GM12865 (cell line): ENCODE results near the gene EBF3.

Experiments used
- DNase-seq: peaks from one replicate; pipeline ENCODE4 v3.0.0; 2010; ENCODE audit warnings: low read depth
- H3K4me3 ChIP-seq: 2 replicates; pipeline ENCODE4 v1.5.1; 2011; ENCODE audit warnings: mild to moderate bottlenecking, low read depth, low read length, control low read depth
- TF ChIP-seq, protein P1 (sequence below): IDR thresholded peaks from 2 replicates; pipeline ENCODE4 v1.5.1; 2011; ENCODE audit warnings: low read length, control low read depth, low read depth, inconsistent platforms; ENCODE audit not compliant: insufficient read depth; ENCODE audit errors: missing control alignments

The EBF3 gene

DNA sequence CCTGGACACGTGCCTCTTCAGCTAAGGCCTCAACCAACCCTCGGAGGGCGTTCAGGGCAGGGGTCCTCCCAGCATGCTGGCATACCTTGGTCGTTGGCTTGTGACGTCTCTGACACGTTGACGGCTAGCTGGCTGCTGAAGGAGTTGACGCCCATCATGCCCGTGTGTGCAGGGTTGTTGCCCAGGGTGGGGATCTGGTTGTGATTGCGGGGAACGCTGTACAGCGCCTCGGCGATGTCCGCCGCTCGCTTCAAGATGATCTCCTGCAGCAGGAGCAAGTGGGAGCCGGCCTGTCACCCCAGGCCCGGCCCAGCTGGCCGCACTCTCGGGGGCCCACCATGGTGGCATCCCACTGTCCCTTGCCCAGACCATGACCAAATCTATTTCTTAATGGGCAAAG, 122.0 kb downstream of the EBF3 start:
- H3K4me3 ChIP-seq: no peak overlapping the region
- no peak for DNase-seq
- TF ChIP-seq, protein P1, sequence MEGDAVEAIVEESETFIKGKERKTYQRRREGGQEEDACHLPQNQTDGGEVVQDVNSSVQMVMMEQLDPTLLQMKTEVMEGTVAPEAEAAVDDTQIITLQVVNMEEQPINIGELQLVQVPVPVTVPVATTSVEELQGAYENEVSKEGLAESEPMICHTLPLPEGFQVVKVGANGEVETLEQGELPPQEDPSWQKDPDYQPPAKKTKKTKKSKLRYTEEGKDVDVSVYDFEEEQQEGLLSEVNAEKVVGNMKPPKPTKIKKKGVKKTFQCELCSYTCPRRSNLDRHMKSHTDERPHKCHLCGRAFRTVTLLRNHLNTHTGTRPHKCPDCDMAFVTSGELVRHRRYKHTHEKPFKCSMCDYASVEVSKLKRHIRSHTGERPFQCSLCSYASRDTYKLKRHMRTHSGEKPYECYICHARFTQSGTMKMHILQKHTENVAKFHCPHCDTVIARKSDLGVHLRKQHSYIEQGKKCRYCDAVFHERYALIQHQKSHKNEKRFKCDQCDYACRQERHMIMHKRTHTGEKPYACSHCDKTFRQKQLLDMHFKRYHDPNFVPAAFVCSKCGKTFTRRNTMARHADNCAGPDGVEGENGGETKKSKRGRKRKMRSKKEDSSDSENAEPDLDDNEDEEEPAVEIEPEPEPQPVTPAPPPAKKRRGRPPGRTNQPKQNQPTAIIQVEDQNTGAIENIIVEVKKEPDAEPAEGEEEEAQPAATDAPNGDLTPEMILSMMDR: no peak

- TF ChIP-seq, protein P1: no peak
- H3K4me3 ChIP-seq: no peak overlapping the region
- DNase-seq: no peak
Measured at GRCh38 chr10:129841590-129841989, 122.5 kb downstream of the EBF3 start.

DNA sequence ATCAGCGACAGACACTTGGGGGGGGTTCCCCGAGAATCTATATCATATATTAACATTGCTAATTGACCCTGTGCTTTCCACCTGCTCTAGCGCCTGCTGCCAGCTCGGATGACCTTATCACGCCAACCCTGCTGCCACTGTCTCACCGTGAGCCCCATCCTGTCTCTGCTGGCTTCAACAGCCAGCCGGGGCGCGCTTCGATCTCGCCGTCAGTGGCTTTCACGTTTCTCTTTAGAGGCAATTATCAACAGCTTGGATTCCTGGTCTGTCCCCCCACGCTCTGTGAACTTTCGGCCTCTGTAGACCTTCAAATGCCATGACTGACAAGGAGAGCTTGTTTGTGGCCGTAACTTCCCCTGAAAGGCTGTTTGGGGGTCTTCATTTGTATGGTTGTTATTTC, 123.0 kb downstream of the EBF3 start:
- H3K4me3 ChIP-seq: no peak overlapping the region
- TF ChIP-seq, protein P1: no peak
- no peak for DNase-seq

DNA sequence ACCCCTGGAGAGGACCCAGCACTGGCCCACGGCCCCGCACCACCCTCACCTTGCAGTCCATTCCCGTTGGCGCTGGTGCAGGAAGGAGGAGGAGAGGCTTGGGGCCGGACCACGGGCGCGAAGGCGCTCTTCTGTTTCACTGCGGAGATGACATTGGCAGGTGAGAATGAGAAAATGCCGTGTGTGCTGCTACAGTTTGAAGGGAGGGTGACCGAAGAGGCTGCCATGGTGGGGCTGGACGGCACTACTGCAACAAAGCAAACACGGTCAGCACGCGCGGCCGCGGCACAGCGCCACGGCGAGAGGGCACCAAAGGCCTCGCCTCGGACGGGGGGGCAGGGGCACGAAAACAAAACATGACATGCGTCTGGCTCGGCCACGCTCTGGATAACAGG, 123.9 kb downstream of the EBF3 start:
- TF ChIP-seq, protein P1: no peak
- no peak overlapping the region for H3K4me3 ChIP-seq
- no peak for DNase-seq

- TF ChIP-seq, protein P1: no peak
- DNase-seq: no peak
Measured at GRCh38 chr10:129839285-129840195, 124.5 kb downstream of the EBF3 start.

GRCh38 chr10:129838794-129839193, 125.3 kb downstream of the EBF3 start:
- TF ChIP-seq, protein P1: no peak
- no peak overlapping the region for H3K4me3 ChIP-seq
- DNase-seq: no peak

More at GRCh38 chr10:129839285-129840195, 124.5 kb downstream of the EBF3 start:
- H3K4me3 ChIP-seq: no peak overlapping the region
